Measurements from ENCODE around the gene PPFIA2. TPM values are rescaled to one million over a fixed set of nuclear protein-coding genes. Genes with fewer than 3 reads are reported as not detected.

The PPFIA2 gene
- total RNA-seq, 1 donor from 2014 or later, result not detected

GRCh38 chr12:81542065-81543010 lies 216.8 kb downstream of the PPFIA2 start:
- no peaks in the 10 kb centered on the region for H3K36me3 ChIP-seq (ENCODE audit: control insufficient read depth, insufficient read depth, low read length)
- no peak for DNase-seq (ENCODE audit: low read depth)
- no peaks in the 10 kb centered on the region for H3K27me3 ChIP-seq (ENCODE audit: control insufficient read depth, insufficient read depth, low read length)
- TF ChIP-seq, protein P1, sequence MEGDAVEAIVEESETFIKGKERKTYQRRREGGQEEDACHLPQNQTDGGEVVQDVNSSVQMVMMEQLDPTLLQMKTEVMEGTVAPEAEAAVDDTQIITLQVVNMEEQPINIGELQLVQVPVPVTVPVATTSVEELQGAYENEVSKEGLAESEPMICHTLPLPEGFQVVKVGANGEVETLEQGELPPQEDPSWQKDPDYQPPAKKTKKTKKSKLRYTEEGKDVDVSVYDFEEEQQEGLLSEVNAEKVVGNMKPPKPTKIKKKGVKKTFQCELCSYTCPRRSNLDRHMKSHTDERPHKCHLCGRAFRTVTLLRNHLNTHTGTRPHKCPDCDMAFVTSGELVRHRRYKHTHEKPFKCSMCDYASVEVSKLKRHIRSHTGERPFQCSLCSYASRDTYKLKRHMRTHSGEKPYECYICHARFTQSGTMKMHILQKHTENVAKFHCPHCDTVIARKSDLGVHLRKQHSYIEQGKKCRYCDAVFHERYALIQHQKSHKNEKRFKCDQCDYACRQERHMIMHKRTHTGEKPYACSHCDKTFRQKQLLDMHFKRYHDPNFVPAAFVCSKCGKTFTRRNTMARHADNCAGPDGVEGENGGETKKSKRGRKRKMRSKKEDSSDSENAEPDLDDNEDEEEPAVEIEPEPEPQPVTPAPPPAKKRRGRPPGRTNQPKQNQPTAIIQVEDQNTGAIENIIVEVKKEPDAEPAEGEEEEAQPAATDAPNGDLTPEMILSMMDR (IDR thresholded peaks at IDR 0.05; ENCODE audit: insufficient read depth, low read length, poor library complexity, severe bottlenecking), result no peak
- H3K4me3 ChIP-seq (ENCODE audit: low read depth, low read length), result no peak overlapping the region

DNA sequence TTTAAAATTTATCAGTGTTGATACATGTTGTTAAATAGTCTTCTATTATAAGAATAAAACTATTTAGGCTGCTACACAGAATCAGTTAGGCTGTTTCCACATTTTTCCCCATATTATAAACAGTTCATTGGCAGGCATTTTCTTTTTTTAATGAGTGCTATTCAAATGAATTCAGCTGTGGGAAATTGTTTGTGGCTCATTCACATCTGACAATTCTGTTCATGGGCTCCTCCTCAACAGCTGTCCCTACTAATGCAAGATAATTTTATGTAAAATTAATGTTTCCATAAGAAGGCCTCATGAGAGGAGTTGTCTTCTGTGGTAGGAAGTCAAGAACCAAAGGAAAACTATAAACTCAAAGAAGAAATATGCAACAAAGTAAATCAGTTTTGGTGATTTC lies 218.0 kb downstream of the PPFIA2 start:
- no peak for DNase-seq (ENCODE audit: low read depth)
- no peak overlapping the region for H3K4me3 ChIP-seq (ENCODE audit: low read depth, low read length)
- H3K36me3 ChIP-seq (ENCODE audit: control insufficient read depth, insufficient read depth, low read length), result no peaks in the 10 kb centered on the region
- TF ChIP-seq, protein P1 (IDR thresholded peaks at IDR 0.05; ENCODE audit: insufficient read depth, low read length, poor library complexity, severe bottlenecking), result no peak
- no peaks in the 10 kb centered on the region for H3K27me3 ChIP-seq (ENCODE audit: control insufficient read depth, insufficient read depth, low read length)

DNA sequence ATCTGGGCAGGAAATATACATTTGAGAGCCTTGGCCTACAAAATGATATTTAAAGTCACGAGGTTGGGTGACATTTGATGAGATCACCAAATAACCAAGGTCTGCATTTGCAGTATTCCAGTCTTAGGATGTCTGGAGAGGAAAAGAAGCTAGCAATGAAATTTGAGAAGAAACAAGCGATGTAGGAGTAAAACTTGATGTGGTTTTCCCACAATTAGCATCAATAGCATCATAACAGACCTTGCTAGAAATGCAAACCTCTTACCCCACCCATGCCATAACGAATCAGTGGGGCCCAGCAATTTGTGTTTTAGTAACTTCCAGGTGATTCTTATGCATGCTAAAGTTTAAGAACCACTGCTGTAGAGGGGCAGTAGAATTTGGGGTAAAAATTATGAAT lies 219.9 kb downstream of the PPFIA2 start:
- no peak for DNase-seq (ENCODE audit: low read depth)
- H3K36me3 ChIP-seq (ENCODE audit: control insufficient read depth, insufficient read depth, low read length), result no peaks in the 10 kb centered on the region
- TF ChIP-seq, protein P1 (IDR thresholded peaks at IDR 0.05; ENCODE audit: insufficient read depth, low read length, poor library complexity, severe bottlenecking), result no peak

DNA sequence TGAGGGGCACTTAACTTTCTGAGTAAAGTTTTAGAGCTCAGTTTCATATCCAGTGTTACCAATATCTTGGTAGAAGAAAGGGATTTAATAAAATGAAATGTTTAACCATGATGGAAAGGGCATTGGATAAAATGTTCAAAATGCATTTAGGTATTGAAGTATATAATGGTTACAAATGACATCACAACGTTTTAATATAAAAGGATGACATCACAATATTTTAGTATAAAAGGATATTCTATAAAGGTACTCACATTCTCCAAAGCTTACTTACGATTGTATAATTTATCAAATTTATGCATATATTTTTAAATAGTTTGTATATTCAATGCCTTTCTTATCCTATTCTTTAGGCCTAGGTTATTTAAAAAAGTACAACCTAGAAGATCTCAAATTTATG lies 226.1 kb downstream of the PPFIA2 start:
- TF ChIP-seq, protein P1 (IDR thresholded peaks at IDR 0.05; ENCODE audit: insufficient read depth, low read length, poor library complexity, severe bottlenecking), result no peak
- Histone ChIP-seq H3K27me3 (ENCODE audit: control insufficient read depth, insufficient read depth, low read length) (no peaks in the 10 kb centered on the region), H3K36me3 (ENCODE audit: control insufficient read depth, insufficient read depth, low read length) (no peaks in the 10 kb centered on the region), H3K4me3 (ENCODE audit: low read depth, low read length) (no peak overlapping the region)
- DNase-seq (ENCODE audit: low read depth), result no peak

More for the DNA sequence above, 219.9 kb downstream of the PPFIA2 start:
- Histone ChIP-seq H3K27me3 (ENCODE audit: control insufficient read depth, insufficient read depth, low read length) (no peaks in the 10 kb centered on the region), H3K4me3 (ENCODE audit: low read depth, low read length) (no peak overlapping the region)

DNA sequence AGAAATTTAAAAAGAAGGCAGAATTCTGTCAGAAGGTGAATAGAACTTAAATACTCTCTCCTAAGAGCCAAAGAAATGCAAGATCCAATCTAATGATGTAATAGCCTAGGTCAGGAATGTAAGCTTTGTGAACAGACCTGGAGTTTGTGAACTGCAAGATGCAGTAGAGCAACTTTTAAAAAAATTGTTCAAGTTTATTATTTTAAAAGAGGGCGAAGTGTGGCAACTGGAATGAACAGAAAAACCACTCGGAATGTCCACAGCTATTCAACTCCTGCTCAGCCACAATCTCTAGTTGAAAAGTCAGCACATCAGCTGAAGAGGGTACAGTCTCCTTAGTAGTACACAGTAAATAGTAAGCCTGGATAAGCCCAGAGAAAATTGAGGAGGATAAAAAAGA lies 228.8 kb downstream of the PPFIA2 start:
- no peaks in the 10 kb centered on the region for H3K36me3 ChIP-seq (ENCODE audit: control insufficient read depth, insufficient read depth, low read length)
- TF ChIP-seq, protein P1 (IDR thresholded peaks at IDR 0.05; ENCODE audit: insufficient read depth, low read length, poor library complexity, severe bottlenecking), result no peak
- H3K27me3 ChIP-seq (ENCODE audit: control insufficient read depth, insufficient read depth, low read length), result no peaks in the 10 kb centered on the region
- DNase-seq (ENCODE audit: low read depth), result no peak
- H3K4me3 ChIP-seq (ENCODE audit: low read depth, low read length), result no peak overlapping the region

All from kidney epithelial cell (primary cell).